HG03103 (cell line): ENCODE data around the gene PLD1.

Experiments used
- ATAC-seq: cut with Tn5 transposase; IDR thresholded peaks from one replicate; pipeline ENCODE4 v1.9.1; 2021; ENCODE audit warnings: low read depth; ENCODE audit not compliant: unreplicated experiment

The PLD1 gene

GRCh38 chr3:171680726-171681411, 129.4 kb downstream of the PLD1 start:
- ATAC-seq: no peak

- ATAC-seq: no peak
These were observed 131.3 kb downstream of the PLD1 start for GRCh38 chr3:171678971-171679492.

GRCh38 chr3:171677706-171678105, 132.6 kb downstream of the PLD1 start:
- ATAC-seq: no peak

- ATAC-seq: no peak
These were observed 133.6 kb downstream of the PLD1 start for GRCh38 chr3:171676601-171677175.

- ATAC-seq: no peak
These were observed 136.3 kb downstream of the PLD1 start for GRCh38 chr3:171673951-171674350.

- ATAC-seq: no peak
These were observed 137.7 kb downstream of the PLD1 start for GRCh38 chr3:171672538-171672937.

- no peak for ATAC-seq
These were observed 138.2 kb downstream of the PLD1 start for GRCh38 chr3:171672124-171672523.

GRCh38 chr3:171671709-171672108, 138.6 kb downstream of the PLD1 start:
- ATAC-seq: no peak

- ATAC-seq: no peak
These were observed 143.8 kb downstream of the PLD1 start for GRCh38 chr3:171666516-171666915.

GRCh38 chr3:171663805-171664204, 146.5 kb downstream of the PLD1 start:
- no peak for ATAC-seq

- ATAC-seq: no peak
These were observed 148.8 kb downstream of the PLD1 start for GRCh38 chr3:171661484-171661883.

- no peak for ATAC-seq
These were observed 150.1 kb downstream of the PLD1 start for GRCh38 chr3:171660188-171660587.

- no peak for ATAC-seq
These were observed 151.4 kb downstream of the PLD1 start for GRCh38 chr3:171658841-171659240.

- no peak for ATAC-seq
These were observed 155.5 kb downstream of the PLD1 start for GRCh38 chr3:171654809-171655208.

- ATAC-seq: no peak
These were observed 156.0 kb downstream of the PLD1 start for GRCh38 chr3:171654326-171654725.

- no peak for ATAC-seq
These were observed 156.6 kb downstream of the PLD1 start for GRCh38 chr3:171653701-171654100.

GRCh38 chr3:171652932-171653331, 157.4 kb downstream of the PLD1 start:
- ATAC-seq: no peak

- ATAC-seq: no peak
These were observed 160.2 kb downstream of the PLD1 start for GRCh38 chr3:171649911-171650592.

GRCh38 chr3:171649267-171649666, 161.0 kb downstream of the PLD1 start:
- ATAC-seq: no peak

- ATAC-seq: no peak
These were observed 162.2 kb downstream of the PLD1 start for GRCh38 chr3:171648069-171648468.

- no peak for ATAC-seq
These were observed 163.7 kb downstream of the PLD1 start for GRCh38 chr3:171646357-171647133.
